Measurements from ENCODE around the gene MMP1.

Gene MMP1

DNA sequence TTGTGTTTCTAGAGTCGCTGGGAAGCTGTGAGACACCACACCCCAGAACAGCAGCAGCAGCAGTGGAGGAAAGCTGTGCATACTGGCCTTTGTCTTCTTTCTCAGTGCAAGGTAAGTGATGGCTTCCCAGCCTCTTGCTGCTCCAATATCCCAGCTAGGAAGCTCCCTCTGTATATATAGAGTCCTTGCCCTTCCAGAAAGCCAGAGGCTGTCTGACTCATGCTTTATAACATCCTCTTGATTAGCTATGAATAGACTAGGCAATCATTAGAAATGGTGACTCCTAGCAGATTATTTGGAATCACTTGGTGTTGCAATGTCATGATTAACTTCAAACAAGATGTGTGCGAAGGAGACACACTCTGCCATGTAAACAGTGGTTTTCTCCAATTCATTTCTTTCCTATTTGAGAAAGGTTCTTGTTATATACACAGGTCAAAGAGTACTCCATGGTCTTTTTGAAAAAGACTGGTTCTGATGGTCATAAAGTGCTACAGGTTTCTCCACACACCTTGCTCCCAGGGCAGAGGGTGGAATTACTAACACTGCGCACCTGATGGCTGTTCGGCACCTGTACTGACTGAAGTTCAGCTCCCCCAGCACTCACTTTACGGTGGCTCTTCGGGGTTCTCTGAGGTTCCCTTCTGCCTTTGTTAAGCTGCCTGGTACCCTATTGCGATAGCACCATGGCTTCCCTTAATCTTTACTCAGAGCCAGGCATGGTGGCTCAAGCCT lies at the start of gene MMP1:
Gene MMP1 (minus strand): TSS at position 149 of the 735 bp plus-strand sequence. CDS start 68 bp downstream, at position 81.
- no peak for DNase-seq

DNA sequence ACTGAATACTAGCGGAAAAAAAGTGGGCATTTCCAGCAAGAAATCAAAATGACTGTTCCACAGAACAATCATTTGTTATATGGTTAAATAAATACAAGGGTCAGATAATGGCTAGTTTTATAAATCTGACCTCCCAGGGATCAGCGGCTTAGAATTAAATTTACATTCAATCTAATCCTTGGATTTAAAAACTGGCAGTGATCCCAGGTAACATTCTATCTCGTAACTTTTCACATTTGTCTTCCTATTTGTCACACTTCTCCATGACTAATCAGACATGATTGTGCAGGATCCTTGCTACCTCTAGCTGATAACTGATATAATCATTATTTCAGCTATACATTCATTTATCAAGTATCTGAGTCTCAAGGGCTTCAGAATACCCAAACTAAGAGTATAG lies 48.3 kb upstream of the MMP1 start:
- DNase-seq = no peak

DNA sequence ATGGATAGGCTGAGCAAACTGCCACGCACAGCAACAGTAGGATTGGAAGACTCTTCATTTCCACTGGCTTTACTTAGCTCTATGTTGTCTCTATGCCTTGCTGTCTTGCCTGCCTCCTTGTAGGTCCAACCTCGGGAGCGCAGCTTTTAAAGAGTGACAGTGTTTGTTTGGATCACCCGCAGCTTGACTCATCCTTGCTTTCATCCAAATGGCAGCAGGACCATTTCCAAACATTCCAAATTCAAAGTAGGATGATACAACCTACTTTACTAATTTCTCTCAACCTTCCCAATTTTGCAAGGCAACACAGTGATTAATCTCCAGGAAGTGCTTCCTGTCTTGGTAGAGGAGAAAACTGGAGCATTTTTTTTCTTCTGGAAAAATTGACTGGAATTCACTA lies 45.5 kb upstream of the MMP1 start, which contains the start of gene MMP3:
Gene MMP3 (minus strand): TSS at position 121 of the 400 bp plus-strand sequence. CDS start 63 bp downstream, at position 58.
- no peak for DNase-seq

- DNase-seq = no peak
Measured at GRCh38 chr11:102842930-102843329, 45.0 kb upstream of the MMP1 start.

DNA sequence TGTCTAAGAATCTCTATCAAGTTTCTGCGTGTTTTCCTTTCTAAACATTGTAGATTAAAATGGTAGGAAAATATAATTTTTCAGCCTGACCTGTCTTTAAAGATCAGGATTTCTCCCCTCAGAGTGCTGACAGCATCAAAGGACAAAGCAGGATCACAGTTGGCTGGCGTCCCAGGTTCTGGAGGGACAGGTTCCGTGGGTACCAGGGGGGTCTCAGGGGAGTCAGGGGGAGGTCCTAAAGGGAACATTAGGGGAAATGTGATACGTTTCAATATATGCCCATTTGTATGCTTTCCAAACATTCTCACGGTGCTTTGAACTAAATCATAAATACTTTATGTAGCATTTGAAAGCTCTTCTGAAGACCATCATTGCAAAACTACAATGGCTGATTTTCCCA lies 42.1 kb upstream of the MMP1 start:
- no peak for DNase-seq

DNA sequence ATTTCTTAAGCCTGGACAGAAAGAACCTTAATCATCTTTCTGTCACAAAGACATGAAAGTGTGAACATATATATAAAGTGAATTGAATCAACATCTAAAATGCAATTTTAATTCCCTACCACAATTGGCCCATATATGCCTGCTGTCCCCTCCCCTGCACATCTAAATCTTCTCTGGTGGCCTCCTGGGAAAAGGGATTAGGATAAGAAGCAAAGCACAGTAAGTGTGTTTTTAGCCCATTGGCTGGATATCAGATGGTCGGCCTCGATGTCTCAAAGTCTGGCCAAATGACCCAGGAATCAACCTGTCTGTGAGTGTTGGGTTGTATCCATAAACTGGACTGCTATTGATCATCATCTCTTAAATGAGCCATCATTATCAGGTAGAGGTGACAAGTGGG lies 39.7 kb upstream of the MMP1 start:
- DNase-seq = no peak

DNA sequence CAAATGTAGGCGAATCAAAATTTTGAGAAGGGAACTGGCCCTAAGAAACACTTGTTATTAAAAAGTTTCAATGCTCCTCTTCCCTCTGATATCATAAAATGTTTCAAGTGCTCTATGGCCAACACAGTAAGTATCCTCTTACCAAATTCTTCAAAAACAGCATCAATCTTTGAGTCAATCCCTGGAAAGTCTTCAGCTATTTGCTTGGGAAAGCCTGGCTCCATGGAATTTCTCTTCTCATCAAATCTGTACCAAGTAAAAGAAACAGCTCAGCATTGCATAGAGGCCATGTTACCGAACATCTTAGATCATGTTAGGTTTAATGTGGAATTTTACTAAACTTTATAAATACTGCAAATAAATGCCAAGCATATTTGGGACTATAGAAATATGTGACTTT lies 39.2 kb upstream of the MMP1 start:
- DNase-seq = no peak

- no peak for DNase-seq
Measured at GRCh38 chr11:102836290-102836875, 38.4 kb upstream of the MMP1 start.

DNA sequence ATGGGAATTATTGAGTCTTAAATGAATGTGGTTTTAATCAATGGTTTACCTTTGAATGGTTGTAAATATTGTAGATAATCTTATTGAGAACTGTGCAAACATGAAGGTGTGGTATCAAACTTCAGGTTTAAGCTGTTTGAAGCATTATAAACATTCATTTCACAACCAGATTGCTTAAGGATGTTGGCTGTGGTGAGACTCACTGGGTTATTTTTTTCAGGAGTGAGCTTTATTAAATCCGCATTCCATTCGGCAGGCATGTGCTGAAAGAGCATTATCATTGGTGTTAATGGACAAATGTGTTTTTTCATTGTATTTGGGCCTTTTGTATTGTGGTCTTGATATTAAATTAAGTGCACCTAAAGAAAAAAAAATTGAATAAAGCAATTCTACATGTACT lies 35.8 kb upstream of the MMP1 start:
- DNase-seq = no peak

GRCh38 chr11:102832612-102833011 lies 34.7 kb upstream of the MMP1 start:
- DNase-seq = no peak

DNA sequence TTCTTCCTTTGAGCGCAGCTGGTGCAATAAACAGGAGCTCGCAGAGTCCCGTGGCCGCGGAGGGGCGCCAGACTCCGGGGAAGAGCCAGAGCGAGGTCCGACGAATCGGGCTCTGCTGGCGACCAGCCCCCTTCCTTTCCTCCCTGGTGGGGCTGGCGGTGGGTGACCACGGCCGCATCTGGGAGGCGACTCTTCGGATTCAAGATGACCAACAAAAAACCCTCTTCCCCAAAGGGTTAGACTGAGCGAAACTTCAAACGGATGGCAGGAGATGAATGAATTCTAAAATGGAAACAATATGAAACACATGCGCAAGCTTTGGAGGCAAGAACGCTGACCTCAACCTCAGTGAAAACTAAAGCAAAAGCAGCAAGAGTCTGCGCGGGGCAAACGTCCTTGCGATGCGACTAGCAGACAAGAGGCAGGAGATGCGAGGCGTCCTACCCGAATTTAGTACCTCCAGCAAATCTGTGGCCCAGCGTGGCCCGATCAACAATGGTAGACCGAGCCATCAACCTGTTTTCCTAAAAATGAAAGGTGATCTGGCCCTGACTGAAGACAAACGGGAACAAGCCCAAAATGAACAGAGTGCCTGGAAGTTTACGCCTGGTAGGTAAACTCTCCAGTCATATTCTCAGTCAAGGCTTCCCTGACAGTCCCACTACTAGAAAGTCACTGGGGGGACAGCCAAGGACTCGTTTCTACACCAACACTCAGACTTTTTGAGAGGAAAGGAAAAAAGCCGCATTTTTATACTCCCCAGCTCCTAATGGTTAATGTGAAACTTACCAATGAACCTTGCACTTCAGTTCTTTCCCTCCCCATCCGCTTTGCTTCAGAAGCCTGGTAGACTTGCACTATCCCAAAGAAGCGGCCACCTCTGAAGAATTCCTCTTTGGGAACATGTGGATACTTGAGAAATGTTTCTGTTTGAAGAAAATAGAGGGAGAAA lies 33.8 kb upstream of the MMP1 start:
- DNase-seq = no peak

GRCh38 chr11:102831128-102831488 lies 33.1 kb upstream of the MMP1 start:
- no peak for DNase-seq

GRCh38 chr11:102830001-102830727 lies 32.2 kb upstream of the MMP1 start:
- no peak for DNase-seq

GRCh38 chr11:102829316-102830000 lies 31.5 kb upstream of the MMP1 start:
- no peak for DNase-seq

- DNase-seq = no peak
Measured at GRCh38 chr11:102824556-102824955, 26.6 kb upstream of the MMP1 start.

GRCh38 chr11:102819491-102819890 lies 21.5 kb upstream of the MMP1 start:
- DNase-seq = no peak

DNA sequence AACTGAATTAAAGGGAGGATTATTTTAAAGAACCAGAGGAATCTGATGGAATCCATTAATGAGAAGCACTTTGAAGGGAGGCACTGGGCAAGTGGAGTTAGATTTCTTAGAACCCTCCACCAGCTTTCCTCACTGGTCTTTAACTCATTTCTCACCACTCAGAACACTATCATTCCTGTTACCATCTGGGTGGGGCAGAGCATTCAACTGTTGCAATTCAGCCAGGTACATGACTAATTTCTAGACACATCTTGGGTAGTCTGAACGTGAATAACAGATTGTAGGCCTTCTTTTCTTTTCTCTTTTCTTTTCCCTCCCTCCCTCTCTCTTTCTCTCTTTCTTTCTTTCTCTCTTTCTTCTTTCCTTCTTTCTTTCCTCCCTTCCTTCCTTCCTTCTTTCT lies 15.5 kb upstream of the MMP1 start:
- no peak for DNase-seq

GRCh38 chr11:102812188-102812587 lies 14.2 kb upstream of the MMP1 start:
- DNase-seq = no peak

GRCh38 chr11:102810950-102811660 lies 13.1 kb upstream of the MMP1 start:
- no peak for DNase-seq

DNA sequence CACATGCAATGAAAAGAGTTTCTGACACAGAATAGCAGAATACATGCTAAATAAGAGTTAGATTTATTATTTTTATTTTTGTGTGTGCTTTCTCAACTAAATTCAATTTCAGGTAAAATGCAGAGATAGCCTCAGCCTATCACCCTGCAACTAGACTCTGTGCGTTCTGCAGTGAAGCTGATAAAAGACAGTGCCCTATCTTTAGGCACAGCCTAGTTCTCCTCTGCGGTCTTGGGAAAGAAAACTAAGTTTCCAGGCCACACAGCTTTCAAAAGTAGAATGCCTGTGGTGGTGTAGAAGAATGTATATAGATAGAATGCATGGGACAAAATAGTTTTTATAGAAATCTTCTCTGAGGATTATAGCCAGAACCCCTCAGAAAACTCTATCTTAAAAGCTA lies 12.0 kb upstream of the MMP1 start:
- DNase-seq = no peak

GRCh38 chr11:102807921-102808320 lies 10.0 kb upstream of the MMP1 start:
- DNase-seq = peak; percentile 26

- DNase-seq = no peak
Measured at GRCh38 chr11:102806296-102806695, 8.3 kb upstream of the MMP1 start.

Measured in NCI-H146 (cell line).